NOMO-1 treated with dmso at 0.1 percent for 144 hours (cell line): ENCODE results near the gene SNAI3.

ENCODE experiments used
- DNase-seq: peaks from one replicate; lab custom pipeline; 2025; ENCODE audit not compliant: unreplicated experiment; lab: John Stamatoyannopoulos, UW

Gene SNAI3

DNA sequence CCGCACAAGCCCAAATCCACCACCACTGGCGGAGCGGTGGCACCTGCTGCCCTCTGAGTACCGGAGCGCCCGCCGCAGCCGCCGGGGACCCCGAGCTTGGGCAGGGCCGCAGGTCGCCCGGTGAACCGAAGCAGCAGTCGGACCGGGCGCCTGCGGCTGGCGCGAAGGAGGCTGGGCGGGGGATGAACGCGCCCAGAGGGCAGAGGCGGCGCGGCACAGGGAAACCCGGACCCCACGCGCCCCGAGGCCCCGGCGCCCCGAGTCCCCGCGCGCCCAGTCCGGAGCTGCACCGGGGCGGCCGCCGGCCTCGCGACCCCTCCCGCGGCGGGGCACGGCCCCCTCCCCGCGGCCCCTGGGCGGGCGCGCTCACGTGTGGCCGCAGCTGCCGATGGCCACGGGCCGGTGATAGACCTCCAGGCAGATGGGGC, 19.5 kb upstream of the SNAI3 start:
- no peak for DNase-seq

- peak; percentile 69 for DNase-seq
Observed at GRCh38 chr16:88705076-88705684, 18.9 kb upstream of the SNAI3 start.

DNA sequence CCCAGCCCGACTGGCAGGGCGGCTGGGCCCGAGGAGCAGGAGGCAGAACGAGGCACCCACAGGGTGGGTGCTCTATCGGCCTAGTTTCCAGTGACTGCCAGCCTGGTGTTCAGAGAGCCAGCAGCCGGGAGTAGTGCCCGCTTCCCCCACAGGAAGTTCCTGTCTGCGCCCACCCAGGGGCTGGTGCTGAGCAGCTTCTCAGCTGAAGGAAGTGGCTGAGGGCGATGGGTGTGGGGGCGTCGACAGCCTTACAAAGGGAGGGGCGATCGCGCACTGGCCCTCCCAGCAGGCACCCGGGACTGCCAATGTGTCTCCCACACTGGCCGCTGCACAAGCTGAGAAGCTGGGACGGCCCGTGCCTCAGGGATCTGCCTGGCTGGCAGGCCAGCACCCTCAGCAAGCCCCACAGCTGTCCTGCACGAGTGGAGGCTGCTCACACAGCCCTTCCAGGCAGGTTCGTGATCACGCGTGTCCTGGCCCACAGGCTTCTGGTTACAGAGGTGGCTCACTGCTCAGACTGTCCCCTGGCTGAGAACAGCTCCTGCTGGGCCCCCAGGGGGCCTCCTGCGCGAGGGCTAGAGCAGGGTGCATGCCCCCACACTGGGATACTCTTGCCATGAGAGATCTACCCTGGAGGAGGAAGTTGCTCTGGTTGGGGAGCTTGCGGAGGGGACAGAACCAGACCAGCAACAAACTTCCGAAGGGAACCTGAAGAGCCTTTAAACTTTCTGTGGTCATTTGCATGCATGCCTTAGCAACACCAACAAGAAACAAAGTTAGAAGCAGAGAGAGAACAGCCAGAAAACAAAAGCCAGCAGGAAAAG, 17.4 kb upstream of the SNAI3 start:
- DNase-seq: peak; percentile 67

DNA sequence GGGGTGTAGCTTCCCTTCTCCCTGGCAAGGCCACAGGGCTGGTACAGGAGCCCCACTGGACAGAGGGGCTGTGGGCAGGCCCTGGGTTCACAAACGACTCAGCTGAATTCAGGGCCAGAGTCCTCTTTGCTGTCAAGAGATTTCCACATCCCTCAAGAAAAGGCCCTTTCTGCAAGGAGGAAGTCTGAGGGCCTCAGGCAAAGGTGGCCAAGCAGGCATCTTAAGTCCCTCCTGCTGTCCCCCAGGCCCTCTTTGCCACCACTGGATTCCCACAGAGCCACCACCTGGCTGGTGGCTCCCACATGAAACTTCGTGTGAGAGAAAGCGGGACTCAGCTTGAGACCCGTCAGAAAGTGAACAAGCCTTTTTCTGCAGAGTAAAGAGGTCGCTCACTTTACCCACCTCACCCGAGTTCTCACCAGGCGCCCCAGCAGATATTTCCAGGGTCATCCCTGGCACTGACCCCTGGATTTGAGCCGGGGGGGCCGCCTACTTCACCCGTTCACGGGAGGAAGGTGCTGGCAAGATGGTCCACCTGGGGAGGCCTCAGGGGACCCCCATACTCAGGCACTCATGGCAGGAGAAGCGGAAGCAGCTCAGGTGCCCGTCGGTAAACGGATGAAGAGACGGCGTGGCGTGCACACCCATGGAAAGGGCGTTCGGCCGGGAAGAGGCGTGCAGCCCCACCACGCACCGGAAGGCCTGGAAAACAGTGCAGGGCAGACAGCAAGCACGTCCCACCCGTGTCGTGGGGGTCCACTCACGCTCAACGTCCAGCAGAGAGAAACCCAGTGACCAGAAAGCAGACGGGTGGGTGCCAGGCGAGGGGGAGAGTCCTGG, 16.3 kb upstream of the SNAI3 start:
- DNase-seq: peak; percentile 40

- no peak for DNase-seq
Observed at GRCh38 chr16:88701581-88702370, 15.5 kb upstream of the SNAI3 start.

DNA sequence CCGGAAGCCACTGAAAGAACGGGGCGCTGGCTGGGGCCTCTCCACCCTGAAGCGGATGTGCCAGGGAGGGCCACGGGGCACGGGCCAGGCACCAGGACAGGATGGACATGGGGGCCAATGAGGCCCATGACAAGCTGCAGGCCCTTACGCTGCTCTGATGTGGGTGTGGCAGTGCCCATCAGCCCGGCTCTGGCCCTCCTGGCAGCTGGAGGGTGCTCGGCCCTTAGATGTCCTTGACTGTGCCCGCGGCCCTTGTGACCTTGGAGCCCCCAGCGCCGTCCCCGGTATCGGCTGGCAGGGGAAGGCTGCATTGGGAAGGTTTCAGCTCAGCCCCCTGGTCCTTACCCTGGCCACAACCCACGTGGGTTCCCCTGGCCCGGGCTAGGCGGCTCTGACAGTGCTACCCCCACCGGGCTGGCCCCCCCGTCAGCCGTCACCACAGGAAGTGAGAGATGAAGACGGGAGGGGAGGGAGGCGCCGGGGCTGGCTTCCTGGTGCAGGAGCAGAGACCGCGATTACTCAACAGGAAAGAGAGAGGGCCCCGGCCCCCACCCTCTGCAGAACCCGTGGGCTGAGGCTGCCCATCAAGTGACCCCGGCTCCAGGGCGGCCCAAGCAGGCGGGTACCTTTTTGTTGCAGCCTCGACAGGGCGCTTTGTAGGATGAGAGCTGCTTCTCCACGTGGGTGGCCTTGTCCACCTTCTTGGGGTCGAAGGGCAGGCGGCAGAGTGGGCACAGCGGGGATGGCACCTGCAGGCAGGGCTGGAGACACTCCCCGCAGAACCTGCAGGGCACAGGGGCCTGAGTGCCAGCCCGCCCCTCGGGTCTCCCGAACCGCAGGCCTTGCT, 14.6 kb upstream of the SNAI3 start:
- peak; percentile 96 for DNase-seq

DNA sequence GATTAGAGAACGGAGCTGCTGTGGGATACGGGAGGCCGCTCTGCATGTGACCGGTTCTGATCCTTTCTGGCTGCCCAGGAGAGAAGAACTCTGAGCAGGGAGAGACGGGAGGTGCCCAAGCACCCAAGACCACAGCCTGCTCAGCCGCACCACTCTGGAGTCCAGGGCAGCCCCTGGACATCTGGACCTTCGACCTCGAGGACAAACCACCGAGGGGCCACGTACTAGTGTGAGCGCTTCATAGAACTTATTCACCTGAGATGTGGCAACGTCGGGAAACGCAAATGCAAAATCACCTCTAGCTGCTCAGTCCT, 14.0 kb upstream of the SNAI3 start:
- DNase-seq: no peak

DNA sequence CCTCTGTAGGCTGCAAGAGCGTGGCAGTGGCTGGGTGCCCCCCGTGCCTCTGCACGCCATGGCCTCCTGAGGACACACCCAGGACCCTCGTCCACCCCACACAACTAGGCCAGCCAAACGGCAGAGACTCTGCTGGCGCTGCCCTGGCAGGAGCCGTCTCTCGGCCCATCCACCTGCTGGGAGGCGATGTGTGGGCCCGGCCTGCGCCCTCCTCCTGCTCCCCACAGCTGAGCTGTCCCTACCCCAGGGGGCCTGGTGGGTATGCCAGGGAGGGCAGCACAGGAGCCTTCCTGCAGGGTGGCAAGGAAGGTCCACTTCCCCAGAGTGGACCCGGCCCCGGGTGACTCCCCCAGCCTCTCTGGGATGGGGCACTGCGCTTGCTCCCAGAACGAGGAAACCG, 12.9 kb upstream of the SNAI3 start:
- DNase-seq: no peak

DNA sequence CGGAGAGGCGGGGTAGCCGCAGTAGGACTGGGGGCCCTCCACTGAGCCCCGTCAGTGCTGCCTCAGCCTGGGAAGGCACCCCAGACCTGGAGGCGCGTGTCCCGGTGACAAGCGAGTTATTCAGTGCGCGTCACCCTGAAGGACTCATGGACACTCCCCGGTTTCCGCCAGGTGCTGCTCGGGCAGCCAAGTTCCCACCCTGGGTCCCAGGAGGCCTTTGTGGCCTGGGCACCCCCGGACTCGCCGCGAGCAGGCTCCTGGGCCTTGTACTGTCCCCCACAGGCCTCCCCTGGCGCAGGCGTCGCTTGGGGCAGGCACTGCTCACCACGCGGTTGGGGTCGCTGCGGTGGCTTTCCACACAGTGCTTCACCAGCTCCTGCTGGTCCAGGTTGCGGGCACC, 12.3 kb upstream of the SNAI3 start:
- no peak for DNase-seq

DNA sequence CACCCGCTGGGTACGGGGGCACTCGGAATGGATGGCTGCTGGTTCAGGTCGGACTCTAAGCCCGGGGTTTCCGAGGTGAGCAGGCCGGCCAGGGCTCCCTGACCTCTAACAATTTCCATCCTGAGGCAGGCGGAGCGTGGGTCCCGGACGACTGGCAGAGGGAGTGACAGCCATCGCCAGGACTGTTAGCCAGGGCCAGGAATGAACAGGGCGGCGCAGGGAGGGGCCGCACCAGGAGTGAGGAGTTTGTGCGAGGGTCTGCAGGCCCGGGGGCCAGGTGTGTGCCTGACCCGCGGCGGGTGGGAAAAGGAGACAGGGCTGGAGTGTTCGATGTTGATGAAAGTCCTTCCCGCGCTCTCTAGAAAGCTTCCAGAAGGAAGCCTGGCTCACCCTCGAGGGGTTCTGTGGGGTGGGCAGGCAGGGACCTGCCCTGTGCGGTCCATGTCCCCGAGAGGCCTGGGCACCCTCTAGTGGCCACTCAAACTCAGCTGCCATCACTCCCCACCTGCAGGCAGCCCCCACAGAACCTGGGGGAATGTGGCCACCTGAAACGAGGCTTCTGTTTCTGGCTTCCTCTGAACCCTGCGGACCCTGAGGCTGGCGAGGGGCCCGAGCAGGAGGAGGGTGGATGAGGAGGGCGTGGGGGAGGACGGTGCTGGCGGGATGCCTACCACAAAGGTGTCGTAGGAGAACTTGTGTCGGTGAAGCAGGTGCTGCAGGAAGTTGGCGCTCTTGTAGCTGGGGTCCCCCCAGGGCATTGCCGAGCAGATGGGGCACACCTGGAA, 11.7 kb upstream of the SNAI3 start:
- DNase-seq: no peak

GRCh38 chr16:88697116-88697830, 11.0 kb upstream of the SNAI3 start:
- DNase-seq: no peak

DNA sequence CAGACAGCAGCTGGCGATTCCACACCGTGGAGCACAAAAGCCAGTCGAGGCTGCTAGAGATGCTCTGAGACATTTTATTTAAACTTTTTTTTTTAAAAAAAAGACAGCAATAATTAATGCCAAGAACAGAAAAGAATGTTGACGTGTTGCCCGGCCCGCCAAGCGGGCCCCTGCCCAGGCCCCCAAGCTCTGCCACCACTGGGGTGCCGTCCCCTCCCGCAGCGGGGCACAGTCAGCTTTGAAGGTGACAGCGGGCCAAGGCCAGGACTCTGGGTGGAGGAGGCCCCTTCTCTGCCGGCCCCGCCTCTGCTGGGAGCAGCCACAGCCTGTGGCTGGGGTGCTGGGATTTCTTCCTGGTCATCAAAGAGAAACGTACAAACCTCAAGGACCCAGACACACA, 10.1 kb upstream of the SNAI3 start:
- DNase-seq: no peak

DNA sequence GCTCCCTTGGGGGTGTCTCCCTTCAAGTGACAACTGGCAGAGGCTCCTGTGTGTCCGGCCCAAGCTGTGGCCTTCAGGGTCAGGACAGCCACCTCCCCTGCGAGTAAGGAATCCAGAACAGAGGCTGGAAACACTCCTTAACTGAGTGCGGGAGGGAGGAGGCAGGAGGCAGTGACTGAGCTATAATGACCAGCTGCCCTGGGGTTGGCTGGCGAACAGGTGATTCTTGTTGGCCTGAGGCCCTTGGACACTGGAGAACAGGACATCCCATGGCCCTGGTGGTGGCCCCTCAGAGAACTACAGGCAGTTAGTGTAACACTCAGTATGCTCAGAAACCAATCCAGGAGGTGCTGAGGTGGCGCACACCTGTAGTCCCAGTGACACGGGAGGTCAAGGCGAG, 9.4 kb upstream of the SNAI3 start:
- DNase-seq: no peak

DNA sequence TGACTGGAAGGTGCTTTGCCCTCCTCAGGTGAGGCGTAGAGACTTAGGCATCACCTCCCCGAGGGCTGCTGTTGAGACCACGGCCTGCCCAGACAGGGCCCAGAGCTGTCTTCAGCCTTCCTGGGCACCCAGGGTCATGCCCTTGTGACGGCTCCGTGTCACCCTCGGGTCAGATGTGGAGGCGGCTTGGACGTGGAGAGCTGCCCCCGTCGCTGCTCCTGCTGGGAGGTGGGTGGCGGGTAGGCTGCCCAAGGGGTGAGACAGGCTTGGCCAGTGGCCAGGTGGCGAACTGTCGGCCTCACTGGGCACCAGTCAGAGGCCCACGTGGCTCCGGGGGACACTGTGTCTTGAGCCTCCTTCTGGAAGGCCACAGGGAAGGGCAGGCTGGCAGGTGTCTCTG, 8.9 kb upstream of the SNAI3 start:
- DNase-seq: no peak

GRCh38 chr16:88694221-88695087, 8.1 kb upstream of the SNAI3 start:
- no peak for DNase-seq

GRCh38 chr16:88693420-88694177, 7.3 kb upstream of the SNAI3 start:
- no peak for DNase-seq

GRCh38 chr16:88692861-88693260, 6.6 kb upstream of the SNAI3 start:
- no peak for DNase-seq
